GM21447 (cell line): ENCODE data around the gene C10orf71.

Experiments used
- ATAC-seq: cut with Tn5 transposase; IDR thresholded peaks from one replicate; pipeline ENCODE4 v1.9.1; 2021; ENCODE audit not compliant: unreplicated experiment

C10orf71 gene

DNA sequence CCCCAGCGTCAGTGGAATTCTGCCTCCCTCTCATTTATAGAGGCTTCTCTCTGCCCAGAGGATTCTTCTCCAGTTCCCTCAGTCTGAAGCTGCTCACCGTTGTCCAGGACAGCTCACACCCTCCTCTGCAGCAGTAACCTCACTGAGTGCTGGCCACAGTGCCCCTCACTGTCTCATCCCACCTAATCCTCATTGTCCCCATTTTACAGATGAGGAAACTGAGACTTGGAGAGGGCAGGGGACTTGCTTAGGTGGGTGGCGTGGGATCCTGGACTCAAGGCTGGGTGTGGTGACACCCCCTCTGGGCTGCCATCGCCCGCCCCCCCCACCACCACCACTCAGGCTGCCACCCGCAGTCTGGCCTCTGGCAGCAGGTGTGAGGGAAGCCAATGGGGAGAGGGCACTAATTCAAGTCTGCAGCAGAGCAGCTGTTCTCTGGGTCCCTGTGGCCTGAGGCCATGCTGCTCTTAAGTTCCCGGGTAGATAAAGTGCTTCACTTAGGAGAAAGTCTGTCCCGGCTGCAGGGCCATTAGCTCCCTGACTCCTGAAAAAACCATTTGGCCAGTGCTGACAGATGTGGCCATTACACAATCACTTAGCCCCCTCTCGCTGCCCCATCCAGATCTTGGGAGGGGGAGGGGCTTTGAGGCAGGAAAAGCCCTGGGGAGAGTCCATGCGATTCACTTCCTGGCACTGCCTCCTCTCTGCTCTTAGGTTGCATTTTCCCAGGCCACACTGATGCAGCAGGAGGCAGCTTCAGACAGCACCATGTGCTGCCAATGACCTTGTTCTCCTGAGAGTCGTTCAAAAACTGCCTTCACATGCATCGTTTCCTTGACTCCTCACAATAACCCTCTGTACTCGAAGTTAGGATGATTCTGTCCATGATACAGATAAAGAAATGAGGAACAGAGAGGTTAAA lies 60.6 kb downstream of the C10orf71 start:
- no peak for ATAC-seq

DNA sequence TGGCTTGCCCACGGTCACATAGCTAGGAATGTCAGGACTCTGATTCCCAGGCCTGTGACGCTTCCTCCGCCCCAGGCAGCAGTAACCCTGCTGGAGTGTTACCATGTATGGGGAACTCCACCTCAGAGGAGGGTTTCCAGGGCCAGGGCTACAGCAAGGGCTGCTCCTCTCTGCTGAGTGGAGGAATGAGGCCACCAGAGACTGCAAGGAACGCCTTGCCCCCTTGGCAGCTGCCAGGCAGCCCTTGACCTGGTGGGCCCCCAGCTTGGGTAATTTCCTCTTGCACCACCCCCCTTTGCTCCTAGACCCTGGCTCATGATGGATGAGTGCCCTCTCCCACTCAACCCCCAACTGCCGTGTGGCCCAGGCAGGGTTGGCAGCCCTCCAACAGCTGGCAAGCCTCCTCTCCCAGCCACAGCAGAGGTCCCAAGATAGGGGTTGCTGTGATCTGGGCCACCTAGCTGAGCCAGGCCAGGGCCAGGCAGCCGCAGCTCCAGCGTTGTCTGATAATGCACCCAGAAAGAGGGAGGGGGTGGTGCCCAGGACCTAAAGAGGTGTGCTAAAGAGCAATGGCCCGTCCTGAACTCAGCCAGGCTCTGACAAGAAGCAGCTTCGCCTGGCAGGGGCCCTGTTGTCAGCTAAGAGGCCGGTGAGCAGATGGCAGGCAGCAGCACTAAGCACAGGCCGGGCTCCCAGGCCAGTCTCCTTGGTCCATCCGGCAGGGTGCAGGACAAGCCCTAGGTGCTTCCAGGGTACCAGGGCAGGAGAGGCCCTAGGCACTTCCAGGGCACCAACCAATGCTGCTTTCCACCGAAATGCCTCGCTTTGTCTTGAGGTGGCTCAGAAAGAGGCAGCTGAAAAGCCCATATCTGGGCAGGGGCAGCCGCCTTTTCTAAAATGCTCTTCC lies 61.6 kb downstream of the C10orf71 start:
- no peak for ATAC-seq

DNA sequence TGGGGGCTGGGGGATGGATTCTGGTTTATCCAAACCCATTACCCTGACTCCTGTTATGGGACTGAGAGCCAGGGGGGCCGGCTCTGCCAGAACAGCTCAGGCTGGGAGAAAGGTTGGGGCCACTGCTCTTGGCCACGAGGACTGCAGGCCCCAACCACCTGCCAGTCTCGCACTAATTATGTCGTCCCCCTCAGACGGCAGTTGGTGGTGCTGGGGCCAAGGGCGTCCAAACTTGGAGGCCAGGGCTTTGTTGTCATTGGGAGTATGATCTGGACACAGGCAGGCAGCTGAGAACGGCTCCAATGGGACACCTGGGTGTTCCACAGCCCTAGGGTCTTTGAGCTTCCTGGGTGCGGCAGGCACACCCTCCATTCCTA lies 62.2 kb downstream of the C10orf71 start:
- ATAC-seq, result no peak

DNA sequence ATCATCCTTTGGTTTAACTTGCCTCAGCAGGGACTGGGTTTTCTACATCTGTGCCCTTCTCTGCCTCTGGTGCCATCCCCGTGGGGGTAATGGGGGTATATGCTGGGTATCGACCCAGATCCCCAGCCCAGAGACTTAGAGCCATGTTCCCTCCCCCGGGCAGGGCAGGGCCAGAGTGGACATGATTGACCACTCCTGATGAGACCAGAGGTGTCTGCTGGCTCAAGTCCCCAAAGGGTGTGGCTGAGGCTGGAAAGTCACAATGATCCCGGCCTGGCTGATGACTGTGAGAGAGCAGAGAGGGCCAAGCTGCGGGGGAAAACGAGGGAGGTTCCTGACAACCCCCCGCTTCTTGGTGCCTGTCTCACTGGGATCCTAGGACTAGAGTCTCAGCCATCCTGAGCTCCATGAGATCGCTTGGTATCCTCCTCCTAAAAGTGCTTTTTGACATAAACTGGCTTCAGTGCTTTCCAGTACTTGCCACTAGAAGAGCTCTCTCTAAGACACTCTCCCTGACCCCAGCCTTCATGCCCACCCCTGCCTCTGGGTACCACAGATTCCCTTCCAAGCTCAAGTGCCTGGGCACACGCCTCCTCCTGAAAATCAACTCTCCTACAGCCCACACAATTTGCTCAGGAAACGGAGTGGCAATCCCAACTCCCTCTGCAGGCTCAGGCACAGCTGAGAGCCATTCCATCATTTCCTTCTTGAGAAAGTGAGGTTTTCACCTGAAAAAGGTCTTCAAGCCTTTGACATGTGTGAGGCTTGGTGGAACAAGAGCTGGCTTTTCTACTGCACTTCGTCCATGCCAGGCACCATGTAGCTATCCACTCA lies 63.0 kb downstream of the C10orf71 start:
- no peak for ATAC-seq

DNA sequence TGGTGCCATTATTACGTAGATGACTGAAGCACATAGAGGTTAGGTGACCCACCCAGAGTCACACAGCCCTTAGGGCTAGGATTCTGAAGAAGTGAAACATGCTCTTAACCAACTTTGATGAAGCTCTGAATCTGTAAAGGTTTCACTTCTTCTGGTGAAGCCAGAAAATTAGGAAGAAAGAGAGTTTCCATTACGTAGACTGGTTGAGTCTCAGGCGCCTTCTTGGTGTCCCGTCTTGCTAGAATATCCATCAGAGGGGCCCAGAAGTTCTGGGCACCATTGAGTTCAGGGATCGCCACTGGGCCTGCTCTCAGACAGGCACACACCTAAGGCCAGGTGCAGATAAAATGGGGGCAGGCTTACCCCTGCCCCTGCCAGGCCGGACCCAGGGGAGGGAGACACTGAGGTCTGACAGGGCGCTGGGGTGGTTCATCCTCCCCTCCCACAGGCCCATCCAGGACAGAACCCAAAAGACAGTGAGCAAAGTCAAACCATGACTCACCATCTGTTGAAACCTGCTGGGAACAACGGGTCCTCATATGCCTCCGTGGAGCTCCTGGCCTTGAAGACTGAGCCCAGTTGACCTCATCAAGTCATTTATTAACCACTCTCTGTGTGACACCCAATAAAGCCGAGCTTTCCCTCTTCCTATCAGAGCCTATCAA lies 63.8 kb downstream of the C10orf71 start:
- peak; percentile 92 for ATAC-seq

DNA sequence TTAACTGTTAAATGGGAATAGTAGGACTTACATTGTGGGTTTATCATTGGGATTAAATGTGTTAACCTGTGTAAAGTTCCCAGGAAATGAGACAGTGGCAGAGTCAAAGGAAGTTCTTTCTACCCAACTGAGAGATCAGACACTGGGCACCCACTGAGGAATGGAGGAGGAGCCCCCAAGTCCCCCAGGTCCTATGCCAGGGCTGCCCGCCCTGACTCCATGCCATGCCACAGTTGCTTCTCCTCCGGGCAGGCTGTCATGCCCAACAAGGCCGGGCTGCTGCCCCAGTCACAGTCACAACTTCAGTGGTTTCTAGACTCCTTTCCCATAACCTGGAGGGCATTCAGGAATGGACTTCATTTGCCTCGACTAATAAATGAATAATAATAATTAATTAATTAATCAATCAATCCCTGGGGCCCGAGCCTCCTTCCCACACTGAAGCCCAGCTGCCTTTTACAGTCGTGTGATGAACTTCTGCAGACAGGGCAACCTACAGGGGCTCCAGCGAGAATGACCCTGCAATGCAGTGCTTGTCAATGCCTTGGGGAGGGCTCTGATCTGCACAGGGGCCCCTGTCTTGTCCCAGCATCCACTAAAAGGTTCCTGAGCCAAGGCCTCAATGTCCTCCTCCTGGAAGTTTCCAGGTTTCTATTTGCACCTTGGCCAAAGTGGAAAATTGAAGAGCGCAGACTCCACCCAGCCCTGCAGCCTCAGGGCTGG lies 64.5 kb downstream of the C10orf71 start:
- ATAC-seq, result no peak

DNA sequence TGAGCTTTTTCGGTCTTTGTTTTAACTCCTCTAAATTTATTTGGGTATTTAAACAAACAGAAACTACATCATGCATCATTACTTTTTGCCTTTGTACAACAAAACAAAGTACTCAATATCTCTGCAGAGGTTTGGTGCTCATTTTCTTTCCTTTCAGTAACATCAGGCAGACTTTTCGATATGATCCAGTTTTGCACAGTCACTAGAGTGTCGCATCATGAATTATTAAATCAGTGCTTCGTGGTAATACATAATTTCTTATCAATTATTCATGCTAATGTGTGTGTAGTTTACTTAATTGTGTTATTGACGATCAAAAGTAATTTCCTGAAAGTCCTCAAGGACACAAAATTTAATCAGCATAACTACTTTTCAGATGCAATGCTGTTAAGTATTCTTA lies 65.1 kb downstream of the C10orf71 start:
- no peak for ATAC-seq

DNA sequence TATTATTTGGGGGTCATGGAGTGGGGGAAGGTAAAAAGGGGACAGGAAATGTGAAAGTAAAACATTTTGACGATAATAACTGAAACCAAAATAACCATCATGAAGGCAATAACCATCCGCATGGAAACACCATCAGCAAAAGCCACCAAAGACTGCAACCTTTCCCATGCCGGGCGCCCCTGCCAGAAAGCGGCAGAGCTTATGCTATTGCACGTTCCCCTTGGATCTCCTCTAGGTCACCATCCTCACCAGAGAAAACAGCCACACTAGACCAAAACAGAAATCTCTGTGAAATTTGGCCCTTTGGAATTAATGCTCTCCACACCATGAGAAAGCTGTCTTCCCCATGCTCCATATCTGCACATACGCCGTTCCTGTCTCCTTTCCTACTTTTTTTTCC lies 65.8 kb downstream of the C10orf71 start:
- ATAC-seq, result no peak

DNA sequence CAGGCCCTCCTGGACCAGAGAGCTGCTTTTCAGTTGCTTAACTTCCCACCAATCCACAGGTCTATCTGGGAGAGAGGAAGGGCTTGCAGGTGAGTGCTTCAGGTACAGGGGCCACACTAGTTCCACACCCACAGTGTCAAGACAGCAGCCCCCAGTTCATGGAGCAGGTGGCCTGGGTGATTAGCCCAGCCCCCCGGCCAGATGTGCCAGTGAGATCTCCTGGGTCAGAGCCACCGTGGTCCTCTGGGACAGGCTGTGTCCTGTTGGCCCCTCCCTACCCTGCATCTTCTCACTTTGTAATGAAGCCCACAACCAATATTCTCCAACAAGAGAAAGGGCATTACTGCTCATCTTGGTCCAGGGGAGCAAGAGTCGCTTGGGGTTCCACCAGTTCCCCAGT lies 66.3 kb downstream of the C10orf71 start:
- ATAC-seq, result no peak

DNA sequence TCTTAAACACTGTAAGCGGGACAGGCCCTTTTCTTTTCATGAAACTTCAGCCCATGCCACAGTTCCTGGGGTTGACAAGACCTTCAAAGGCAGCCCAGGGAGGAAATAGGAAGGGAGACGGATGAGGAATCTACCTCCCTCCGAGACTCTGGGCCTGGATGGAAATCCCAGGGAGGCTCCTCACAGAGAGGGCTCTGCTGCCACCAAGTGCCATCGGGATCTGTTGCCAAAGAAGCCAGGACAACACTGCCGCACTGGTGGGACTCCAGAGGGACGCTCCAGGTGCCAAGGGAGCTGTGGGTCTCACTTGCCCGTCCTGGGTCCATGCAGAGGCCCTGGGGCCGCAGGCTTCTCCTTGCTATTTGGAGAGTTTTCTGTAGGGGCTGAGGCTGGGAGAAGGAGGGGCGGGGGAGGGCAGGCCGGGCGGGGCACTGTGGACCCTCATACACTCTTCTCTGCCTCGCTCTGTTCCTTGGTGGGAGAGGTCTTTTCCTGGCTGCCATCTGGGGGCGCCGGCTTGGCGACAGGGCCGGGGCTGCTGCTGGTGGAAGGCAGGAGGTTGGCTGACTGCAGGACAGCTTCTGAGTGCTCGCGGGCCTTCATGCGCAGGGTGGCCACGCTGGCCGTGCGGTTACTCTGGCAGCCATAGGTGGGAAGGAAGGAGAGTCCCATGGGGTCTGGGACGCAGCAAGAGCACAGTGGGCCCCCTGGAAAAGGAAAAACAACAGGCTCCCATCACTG lies 66.9 kb downstream of the C10orf71 start:
- no peak for ATAC-seq

DNA sequence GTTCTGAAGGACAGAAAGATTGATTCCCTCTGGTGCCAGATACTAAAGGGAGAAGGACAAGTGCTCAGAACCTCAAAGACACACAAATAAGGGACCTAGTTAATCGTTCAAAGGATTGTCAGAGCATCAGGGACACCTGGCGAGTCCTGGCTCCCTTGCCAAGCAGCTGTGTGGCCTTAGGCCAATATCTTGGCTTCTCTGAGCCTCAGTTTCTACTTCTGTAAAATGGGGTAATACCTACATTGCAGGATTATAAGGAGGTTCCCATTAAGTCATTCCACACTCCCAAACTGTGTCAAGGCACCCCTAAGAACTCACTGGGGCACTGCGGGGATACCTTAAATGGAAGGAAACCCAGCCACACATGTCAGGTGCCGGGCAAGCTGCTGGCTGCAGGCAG lies 67.5 kb downstream of the C10orf71 start:
- no peak for ATAC-seq

DNA sequence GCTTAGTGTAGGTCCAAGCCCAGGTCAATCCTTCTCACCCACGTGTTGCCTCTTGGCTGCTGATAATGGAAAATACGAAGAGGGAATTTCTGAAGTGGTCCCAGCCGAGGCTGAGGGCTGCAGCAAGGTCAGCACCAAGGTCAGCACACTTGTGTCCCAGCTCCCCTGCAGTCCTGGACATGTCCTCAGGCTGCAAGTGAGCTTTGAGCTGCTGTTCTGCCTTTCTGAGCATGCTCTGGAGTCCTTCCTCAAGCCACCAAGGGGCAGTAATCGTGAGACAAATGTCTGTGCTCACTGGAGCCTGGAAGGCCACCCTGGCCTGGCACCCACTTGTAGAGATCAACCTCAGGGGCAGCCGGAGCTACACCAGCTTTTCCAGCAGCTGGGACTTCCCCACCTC lies 68.6 kb downstream of the C10orf71 start:
- ATAC-seq, result no peak

DNA sequence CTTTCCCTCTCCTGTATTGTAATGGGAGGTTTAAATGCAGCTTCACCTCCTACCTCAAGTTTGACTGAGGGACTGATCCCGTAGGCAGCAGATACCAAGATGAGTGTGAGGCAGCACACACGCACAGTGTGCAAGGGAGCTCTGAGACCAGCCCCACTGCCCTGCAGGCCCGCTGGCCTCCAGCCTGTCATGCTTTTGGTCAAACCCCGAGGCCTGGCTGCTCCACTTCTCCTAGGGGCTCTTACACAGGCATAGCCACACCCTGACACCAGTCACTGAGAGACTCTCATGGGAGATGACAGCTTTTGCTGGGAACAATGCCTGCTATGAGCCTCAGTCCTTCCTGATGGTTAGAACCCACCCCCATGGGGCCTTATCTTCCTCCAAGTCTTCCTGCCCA lies 69.3 kb downstream of the C10orf71 start:
- no peak for ATAC-seq

DNA sequence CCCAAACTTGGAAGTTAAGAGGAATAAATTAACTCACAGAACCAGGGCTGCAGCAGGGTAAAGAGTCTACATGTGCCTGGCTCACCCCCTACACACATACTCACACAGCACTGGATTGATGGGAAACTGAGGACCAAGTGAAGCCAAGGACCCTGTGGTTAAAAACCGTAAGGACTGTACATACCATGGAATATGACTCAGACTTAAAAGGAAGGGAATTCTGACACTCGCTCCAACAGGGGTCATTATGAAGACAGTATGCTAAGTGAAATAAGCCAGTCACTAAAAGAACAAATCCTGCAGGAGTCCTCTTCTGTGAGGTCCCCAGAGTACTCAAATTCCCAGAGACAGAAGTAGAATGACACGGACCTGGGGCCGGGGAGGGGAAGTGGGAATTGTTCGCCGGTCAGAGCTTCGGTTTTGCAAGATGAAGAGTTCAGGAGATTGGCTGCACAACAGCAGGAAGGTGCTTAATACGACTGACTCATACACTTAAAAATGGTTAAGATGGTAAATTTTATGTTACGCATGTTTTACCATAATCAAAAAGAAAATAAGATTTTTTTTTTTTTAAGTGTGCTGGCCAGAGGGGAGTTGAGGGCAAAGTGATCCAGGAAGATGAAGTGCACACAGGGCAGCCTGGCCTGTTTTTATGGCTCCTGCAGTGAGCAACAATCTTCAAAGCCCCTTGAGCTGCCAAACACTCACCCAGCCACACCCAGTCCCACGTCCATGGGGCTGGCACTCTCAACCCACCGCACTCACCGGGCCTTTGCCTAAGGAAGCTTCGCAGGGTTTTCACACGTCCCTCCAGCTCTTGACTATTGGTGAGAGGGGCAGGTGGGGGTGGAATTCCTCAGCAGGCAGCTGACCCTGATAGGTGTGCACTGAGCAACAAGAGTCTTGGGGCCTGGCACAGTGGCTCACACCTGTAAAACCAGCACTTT lies 70.5 kb downstream of the C10orf71 start:
- ATAC-seq, result no peak

DNA sequence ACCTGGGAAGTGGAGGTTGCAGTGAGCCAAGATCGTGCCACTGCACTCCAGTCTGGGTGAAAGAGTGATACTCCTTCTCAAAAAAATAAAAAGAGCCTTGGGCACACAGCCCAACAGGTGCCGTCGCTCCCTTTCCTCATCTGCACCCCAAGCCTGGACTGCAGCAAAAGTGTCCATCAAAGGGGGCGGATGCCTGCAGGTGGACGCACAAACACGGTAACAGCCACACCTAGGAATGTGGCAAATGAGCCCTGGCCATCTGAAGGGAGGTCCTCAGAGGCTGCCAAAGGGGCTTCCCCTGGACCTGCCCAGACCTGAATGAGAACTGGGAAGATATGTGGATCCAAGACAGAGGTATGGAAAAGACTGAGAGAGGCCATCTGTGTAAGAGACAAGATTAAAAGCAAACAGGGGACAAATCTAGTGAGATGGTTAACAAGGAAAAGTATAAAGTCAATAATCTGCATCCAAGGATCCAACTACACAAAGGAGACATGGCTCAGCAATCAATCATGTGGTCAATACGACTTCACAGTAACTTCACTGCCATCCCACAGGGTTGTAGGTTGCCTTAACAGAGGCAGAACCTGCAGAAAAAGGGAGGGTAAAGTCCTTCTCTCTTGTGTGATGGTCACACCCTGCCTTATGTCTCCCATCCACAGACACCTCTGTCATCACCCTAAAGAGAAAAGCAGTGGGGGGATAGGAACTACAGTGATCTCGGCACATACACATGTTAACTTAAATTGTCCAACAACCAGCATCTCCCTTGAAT lies 71.5 kb downstream of the C10orf71 start:
- ATAC-seq, result no peak

DNA sequence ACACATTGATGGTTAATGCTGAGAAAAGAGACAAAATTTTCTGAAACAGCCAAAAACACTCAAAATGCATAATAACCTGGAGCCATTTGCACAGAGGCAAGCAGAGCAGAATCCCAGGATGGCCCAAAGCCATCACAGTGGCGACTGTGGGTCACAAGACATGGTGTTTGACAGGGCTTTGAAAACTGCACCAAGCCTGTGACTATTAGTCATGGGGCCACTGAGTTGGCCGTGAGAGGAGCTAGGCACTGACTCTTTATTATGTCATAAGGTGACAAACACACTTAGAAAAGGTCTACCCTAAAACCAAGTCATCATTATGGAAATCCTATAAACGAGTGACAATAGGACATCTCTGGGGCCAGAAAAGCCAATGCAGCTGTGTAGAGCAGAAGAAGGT lies 73.0 kb downstream of the C10orf71 start:
- ATAC-seq, result no peak

DNA sequence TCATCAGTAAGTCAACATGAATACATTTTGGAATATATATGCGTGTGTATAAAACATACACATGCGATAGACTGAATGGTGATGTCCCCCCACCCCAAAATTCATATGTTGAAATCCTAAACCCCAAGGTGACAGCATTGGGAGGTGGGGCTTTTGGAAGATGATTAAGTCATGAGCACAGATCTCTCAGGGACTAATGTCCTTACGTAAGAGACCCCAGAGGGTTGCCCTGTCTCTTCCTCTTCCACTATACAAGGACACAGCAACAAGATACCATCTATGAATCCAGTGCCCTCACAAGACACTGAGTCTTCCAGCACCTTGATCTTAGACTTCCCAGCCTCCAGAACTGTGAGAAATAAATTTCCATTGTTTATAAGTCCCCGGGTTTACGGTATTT lies 74.4 kb downstream of the C10orf71 start:
- ATAC-seq, result no peak
